Endodermal cell (in vitro differentiated cells): ENCODE data around the gene LRBA. TPM values are rescaled to one million over a fixed set of nuclear protein-coding genes. Genes with fewer than 3 reads are reported as not detected.

Experiments
- DNase-seq: peaks from one replicate; pipeline ENCODE4 v3.0.0-alpha.2; 2017
- H3K27ac ChIP-seq: 2 replicates; pipeline ENCODE4 v1.5.1; 2013; ENCODE audit warnings: mild to moderate bottlenecking, low read depth, low read length, moderate library complexity
- H3K27me3 ChIP-seq: 2 replicates; pipeline ENCODE4 v1.6.1; 2013; ENCODE audit warnings: mild to moderate bottlenecking, low read length, moderate library complexity; ENCODE audit not compliant: insufficient read depth, control insufficient read depth, poor library complexity, severe bottlenecking
- H3K36me3 ChIP-seq: 2 replicates; pipeline ENCODE4 v1.7.0; 2013; ENCODE audit warnings: mild to moderate bottlenecking, low read length, moderate library complexity; ENCODE audit not compliant: control insufficient read depth, insufficient read depth
- H3K4me1 ChIP-seq: one replicate; pipeline ENCODE4 v1.7.0; 2013; ENCODE audit warnings: low read length; ENCODE audit not compliant: control insufficient read depth, insufficient read depth
- H3K4me3 ChIP-seq: 2 replicates; pipeline ENCODE4 v1.5.1; 2013; ENCODE audit warnings: mild to moderate bottlenecking, low read length, moderate library complexity
- H3K9ac ChIP-seq: 2 replicates; pipeline ENCODE4 v1.6.1; 2013; ENCODE audit warnings: mild to moderate bottlenecking, low read length, moderate library complexity; ENCODE audit not compliant: poor library complexity, severe bottlenecking; ENCODE audit errors: extremely low read depth
- H3K9me3 ChIP-seq: 2 replicates; pipeline ENCODE4 v1.6.1; 2013; ENCODE audit warnings: mild to moderate bottlenecking, low read length, moderate library complexity; ENCODE audit not compliant: control insufficient read depth
- H3K27ac Mint-ChIP-seq: 2 replicates; pipeline ENCODE4 v1.8.0; 2020; ENCODE audit warnings: mixed read lengths
- H3K27me3 Mint-ChIP-seq: 2 replicates; pipeline ENCODE4 v1.8.0; 2021; ENCODE audit warnings: mild to moderate bottlenecking, mixed read lengths; ENCODE audit not compliant: insufficient read depth
- H3K36me3 Mint-ChIP-seq: 2 replicates; pipeline ENCODE4 v1.8.0; 2020; ENCODE audit warnings: low read depth, mixed read lengths
- H3K4me1 Mint-ChIP-seq: 2 replicates; pipeline ENCODE4 v1.8.0; 2020; ENCODE audit warnings: mixed read lengths
- H3K4me3 Mint-ChIP-seq: 2 replicates; pipeline ENCODE4 v1.8.0; 2020; ENCODE audit warnings: mild to moderate bottlenecking, moderate library complexity, mixed read lengths
- H3K9me3 Mint-ChIP-seq: 2 replicates; pipeline ENCODE4 v1.8.0; 2020; ENCODE audit warnings: mild to moderate bottlenecking, mixed read lengths
- WGBS, 2 experiments: methylation state at CpG; one replicate each; pipeline versions ENCODE4 v1.1.5 to v1.1.7; 2013; ENCODE audit warnings: missing lambda C conversion rate in 2 of 2, mixed read lengths in 1 of 2; ENCODE audit not compliant: insufficient coverage in 1 of 2, insufficient read length in 1 of 2; 5-methylcytosine and 5-hydroxymethylcytosine counted together
- total RNA-seq, 2 donors: library from RNA; stranded (reverse); fragmentation: NEBNext Ultra II Directional in 1 of 2; extraction: Animal tissue kit (Norgen Biotek cat#: 25700) in 1 of 2; gene quantifications; 2 replicates in 1 of 2; 3 replicates in 1 of 2; pipeline ENCODE4 v1.2.1, GENCODE V29; 2021
- TF ChIP-seq, protein P1 (sequence below): fragments of 200-600 bp; sonication (generic); conservative IDR thresholded peaks from 2 replicates; pipeline ENCODE4 v1.5.0; 2021; ENCODE audit warnings: antibody characterized with exemption, mild to moderate bottlenecking

LRBA gene
- total RNA-seq, 2 donors from 2014 or later: 77.3 to 95.9 TPM

DNA sequence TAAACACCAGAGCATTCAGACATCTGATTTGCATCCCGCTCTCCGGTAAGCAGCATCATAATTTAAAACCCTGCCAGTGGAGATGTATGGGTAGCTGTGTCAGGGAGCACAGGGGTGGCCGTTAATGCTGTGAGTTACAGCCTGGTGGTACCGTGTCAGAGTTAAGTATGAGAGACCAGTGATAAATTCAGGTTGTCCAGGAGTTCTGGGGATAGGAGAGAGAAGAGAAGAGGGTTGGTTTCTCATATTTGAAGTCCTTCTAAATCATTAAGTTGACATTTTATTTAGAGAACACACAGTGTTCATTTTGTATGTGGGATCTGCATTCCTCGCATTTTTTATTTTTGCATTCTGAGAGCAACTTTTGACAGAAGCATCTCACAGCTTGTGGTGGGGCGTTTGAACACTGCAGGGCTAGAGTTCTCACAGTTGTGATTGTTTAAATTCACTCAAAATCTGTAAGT is 779.2 kb downstream of the LRBA start:
- WGBS, 2 experiments: 69 to 83% methylated on average over 3 to 6 of the region's 6 CpGs
- Histone ChIP-seq H3K4me1 (no peaks in the 10 kb centered on the region), H3K27ac (peak overlapping the region; percentile 88), H3K36me3 (no peaks in the 10 kb centered on the region), H3K4me3 (no peak overlapping the region), H3K27me3 (no peaks in the 10 kb centered on the region), H3K9ac (no peak overlapping the region), H3K9me3 (no peaks in the 10 kb centered on the region)
- Mint-ChIP-seq H3K36me3 (no peaks in the 10 kb centered on the region), H3K9me3 (no peaks in the 10 kb centered on the region), H3K4me1 (no peaks in the 10 kb centered on the region), H3K27me3 (no peaks in the 10 kb centered on the region), H3K4me3 (no peak overlapping the region), H3K27ac (no peak overlapping the region)
- TF ChIP-seq, protein P1, sequence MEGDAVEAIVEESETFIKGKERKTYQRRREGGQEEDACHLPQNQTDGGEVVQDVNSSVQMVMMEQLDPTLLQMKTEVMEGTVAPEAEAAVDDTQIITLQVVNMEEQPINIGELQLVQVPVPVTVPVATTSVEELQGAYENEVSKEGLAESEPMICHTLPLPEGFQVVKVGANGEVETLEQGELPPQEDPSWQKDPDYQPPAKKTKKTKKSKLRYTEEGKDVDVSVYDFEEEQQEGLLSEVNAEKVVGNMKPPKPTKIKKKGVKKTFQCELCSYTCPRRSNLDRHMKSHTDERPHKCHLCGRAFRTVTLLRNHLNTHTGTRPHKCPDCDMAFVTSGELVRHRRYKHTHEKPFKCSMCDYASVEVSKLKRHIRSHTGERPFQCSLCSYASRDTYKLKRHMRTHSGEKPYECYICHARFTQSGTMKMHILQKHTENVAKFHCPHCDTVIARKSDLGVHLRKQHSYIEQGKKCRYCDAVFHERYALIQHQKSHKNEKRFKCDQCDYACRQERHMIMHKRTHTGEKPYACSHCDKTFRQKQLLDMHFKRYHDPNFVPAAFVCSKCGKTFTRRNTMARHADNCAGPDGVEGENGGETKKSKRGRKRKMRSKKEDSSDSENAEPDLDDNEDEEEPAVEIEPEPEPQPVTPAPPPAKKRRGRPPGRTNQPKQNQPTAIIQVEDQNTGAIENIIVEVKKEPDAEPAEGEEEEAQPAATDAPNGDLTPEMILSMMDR: no peak
- DNase-seq: no peak

DNA sequence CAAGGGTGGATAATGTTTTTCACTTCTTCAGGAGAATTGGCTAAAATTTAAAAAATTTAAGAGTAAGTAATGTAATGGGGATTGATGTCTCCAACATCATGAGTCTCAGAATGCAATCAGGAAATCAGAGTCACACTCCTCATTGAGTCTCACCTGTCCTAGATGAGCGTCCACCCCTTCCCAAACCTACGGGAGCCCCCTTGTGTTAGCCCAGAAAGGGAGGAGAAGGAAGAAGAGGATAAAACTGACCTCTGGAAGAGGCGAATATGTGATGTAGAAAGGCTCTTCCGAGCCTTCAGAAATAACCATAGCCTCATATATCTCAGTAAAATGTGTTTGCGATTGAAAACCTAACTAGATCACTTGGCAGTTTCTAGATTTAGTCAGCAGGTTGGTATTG is 779.8 kb downstream of the LRBA start:
- DNase-seq: peak; percentile 49
- H3K27me3 ChIP-seq: no peaks in the 10 kb centered on the region
- Mint-ChIP-seq H3K36me3 (no peaks in the 10 kb centered on the region), H3K9me3 (no peaks in the 10 kb centered on the region), H3K27ac (no peak overlapping the region), H3K4me3 (no peak overlapping the region), H3K27me3 (no peaks in the 10 kb centered on the region), H3K4me1 (peaks cover 4% of the 10 kb centered on the region)
- H3K4me1 ChIP-seq: no peaks in the 10 kb centered on the region
- TF ChIP-seq, protein P1: peak; percentile 53
- peak overlapping the region; percentile 88 for H3K27ac ChIP-seq
- H3K4me3 ChIP-seq: no peak overlapping the region
- H3K9ac ChIP-seq: no peak overlapping the region
- no peaks in the 10 kb centered on the region for H3K9me3 ChIP-seq
- WGBS, 2 experiments: 87 to 93% methylated on average over 3 to 5 of the region's 5 CpGs
- H3K36me3 ChIP-seq: no peaks in the 10 kb centered on the region

DNA sequence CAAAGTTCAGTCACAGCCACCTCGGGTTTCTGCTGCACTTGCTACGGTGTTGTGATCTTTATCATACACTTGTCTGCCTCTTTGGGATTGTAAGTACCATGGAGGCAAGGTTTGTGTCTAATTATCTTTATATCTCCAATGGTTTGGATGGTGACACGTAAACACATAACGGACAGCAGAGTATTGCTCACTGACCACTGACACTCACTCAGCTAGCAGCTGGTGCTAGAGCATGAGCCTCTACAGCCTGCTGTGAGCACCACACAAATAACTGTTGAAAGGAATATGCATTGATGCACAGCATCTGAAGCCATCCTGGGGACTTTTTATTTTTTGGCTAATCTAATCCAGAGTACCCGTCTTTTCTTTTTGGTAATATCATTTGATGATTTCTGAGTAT is 780.8 kb downstream of the LRBA start:
- H3K36me3 Mint-ChIP-seq: no peaks in the 10 kb centered on the region
- no peaks in the 10 kb centered on the region for H3K9me3 Mint-ChIP-seq
- TF ChIP-seq, protein P1: no peak
- no peak overlapping the region for H3K27ac Mint-ChIP-seq
- peaks cover 8% of the 10 kb centered on the region for H3K4me1 Mint-ChIP-seq
- no peaks in the 10 kb centered on the region for H3K4me1 ChIP-seq
- WGBS, 2 experiments: 91 to 93% methylated on average over 2 to 5 of the region's 5 CpGs
- H3K27ac ChIP-seq: no peak overlapping the region
- H3K9ac ChIP-seq: no peak overlapping the region
- DNase-seq: no peak
- no peak overlapping the region for H3K4me3 Mint-ChIP-seq
- H3K4me3 ChIP-seq: no peak overlapping the region
- no peaks in the 10 kb centered on the region for H3K27me3 ChIP-seq
- no peaks in the 10 kb centered on the region for H3K27me3 Mint-ChIP-seq
- H3K9me3 ChIP-seq: no peaks in the 10 kb centered on the region
- H3K36me3 ChIP-seq: no peaks in the 10 kb centered on the region
